HepG2 (cell line): ENCODE results near the gene SLCO6A1. TPM values are rescaled to one million over a fixed set of nuclear protein-coding genes. Genes with fewer than 3 reads are reported as not detected.
A peak's percentile ranks its signal among the peaks of the same experiment; 100 is the strongest.

Experiments used
- CTCF ChIP-seq: sonication (generic); formaldehyde crosslinking; IDR thresholded peaks from 2 replicates; pipeline ENCODE4 v1.5.0; 2020; ENCODE audit warnings: mild to moderate bottlenecking, missing genetic modification reagents, moderate library complexity
- HMGXB4 ChIP-seq, 2 experiments: sonication (generic) in 1 of 2; formaldehyde crosslinking in 1 of 2; IDR thresholded peaks; 2 replicates each; pipeline versions ENCODE4 v1.4.0 to v1.6.1; 2018 to 2020; ENCODE audit warnings: missing genetic modification reagents in 2 of 2, borderline replicate concordance in 1 of 2, low read depth in 1 of 2, mild to moderate bottlenecking in 1 of 2, missing biosample characterization in 1 of 2
- HNF1B ChIP-seq: sonication (generic); formaldehyde crosslinking; IDR thresholded peaks from 2 replicates; pipeline ENCODE4 v1.5.1; 2020; ENCODE audit warnings: mild to moderate bottlenecking, moderate library complexity, missing genetic modification reagents
- MAFK ChIP-seq, 2 experiments: IDR thresholded peaks in 1 of 2; conservative IDR thresholded peaks in 1 of 2; 2 replicates each; pipeline ENCODE4 v1.6.1; 2011; ENCODE audit warnings: improper control_type of control experiment in 2 of 2, low read length in 2 of 2
- REL ChIP-seq: sonication (generic); formaldehyde crosslinking; conservative IDR thresholded peaks from 2 replicates; pipeline ENCODE4 v1.8.0; 2022; ENCODE audit warnings: mild to moderate bottlenecking, missing genetic modification reagents, moderate library complexity
- SMC3 ChIP-seq: IDR thresholded peaks from 2 replicates; pipeline ENCODE4 v1.6.1; 2011; ENCODE audit warnings: low read length, improper control_type of control experiment
- THAP8 ChIP-seq: sonication (generic); formaldehyde crosslinking; IDR thresholded peaks from 2 replicates; pipeline ENCODE4 v1.5.1; 2020; ENCODE audit warnings: missing genetic modification reagents, mild to moderate bottlenecking, borderline replicate concordance
- ZNF460 ChIP-seq: sonication (generic); formaldehyde crosslinking; IDR thresholded peaks from 2 replicates; pipeline ENCODE4 v1.5.1; 2020; ENCODE audit warnings: missing genetic modification reagents, mild to moderate bottlenecking, borderline replicate concordance
- polyA plus RNA-seq, 8 experiments: library from polyadenylated mRNA; depleted of rRNA in 3 of 8; stranded (reverse) in 7 of 8; unstranded in 1 of 8; fragments of >200 nt; fragmentation: Illumina TruSeq in 4 of 8; extraction: Trizol in 4 of 8; gene quantifications; 2 replicates each; pipeline versions ENCODE4 v1.2.1 to v1.2.3, GENCODE V29; 2011 to 2016; ENCODE audit warnings: low read depth in 4 of 8, missing spikeins in 1 of 8, mixed read lengths in 1 of 8; ENCODE audit not compliant: insufficient read depth in 1 of 8
- total RNA-seq, 5 experiments: library from RNA; depleted of rRNA; stranded (reverse); fragments of >200 nt; fragmentation: Illumina TruSeq; extraction: Trizol; gene quantifications; 2 replicates each; pipeline ENCODE4 v1.2.3, GENCODE V29; 2016; ENCODE audit warnings: low read depth in 1 of 5

SLCO6A1 gene
- total and polyA plus RNA-seq, 2 of the 13 experiments (the other 11 are each of a cell fraction or from before 2014, with no cell fraction given), result 0.31 to 0.48 TPM

GRCh38 chr5:102545175-102545574 lies 46.4 kb upstream of the SLCO6A1 start (continued):
- TF ChIP-seq HMGXB4 (CRISPR knock-in tag; IDR thresholded peaks at IDR 0.05; ENCODE audit: borderline replicate concordance in 1 of 2, low read depth in 1 of 2), result 0 out of 4 replicates have a peak, but pooled peaks of 1 of the 2 experiments have one; percentile 27
- peak in 1 of 2 experiments; percentile 39; a peak in 3 of 4 replicates for TF ChIP-seq MAFK (conservative IDR thresholded peaks at IDR 0.05 in 1 of 2, IDR thresholded peaks at IDR 0.05 in 1 of 2; ENCODE audit: low read length in 2 of 2)
- no peak for TF ChIP-seq ZNF460 (CRISPR knock-in tag)
- TF ChIP-seq REL (CRISPR knock-in tag), result no peak
- TF ChIP-seq THAP8 (CRISPR knock-in tag), result no peak
- TF ChIP-seq CTCF (CRISPR knock-in tag), result peak; percentile 81
- no peak for TF ChIP-seq HNF1B (CRISPR knock-in tag)
- TF ChIP-seq SMC3, result peak; percentile 44; the same call in 1 of the 2 replicates
